GM18868 (cell line): ENCODE measurements around the gene YWHAQ.

Source experiments
- ATAC-seq: cut with Tn5 transposase; IDR thresholded peaks from one replicate; pipeline ENCODE4 v1.9.1; 2021; ENCODE audit warnings: mild to moderate bottlenecking, moderate library complexity; ENCODE audit not compliant: unreplicated experiment

Gene YWHAQ

DNA sequence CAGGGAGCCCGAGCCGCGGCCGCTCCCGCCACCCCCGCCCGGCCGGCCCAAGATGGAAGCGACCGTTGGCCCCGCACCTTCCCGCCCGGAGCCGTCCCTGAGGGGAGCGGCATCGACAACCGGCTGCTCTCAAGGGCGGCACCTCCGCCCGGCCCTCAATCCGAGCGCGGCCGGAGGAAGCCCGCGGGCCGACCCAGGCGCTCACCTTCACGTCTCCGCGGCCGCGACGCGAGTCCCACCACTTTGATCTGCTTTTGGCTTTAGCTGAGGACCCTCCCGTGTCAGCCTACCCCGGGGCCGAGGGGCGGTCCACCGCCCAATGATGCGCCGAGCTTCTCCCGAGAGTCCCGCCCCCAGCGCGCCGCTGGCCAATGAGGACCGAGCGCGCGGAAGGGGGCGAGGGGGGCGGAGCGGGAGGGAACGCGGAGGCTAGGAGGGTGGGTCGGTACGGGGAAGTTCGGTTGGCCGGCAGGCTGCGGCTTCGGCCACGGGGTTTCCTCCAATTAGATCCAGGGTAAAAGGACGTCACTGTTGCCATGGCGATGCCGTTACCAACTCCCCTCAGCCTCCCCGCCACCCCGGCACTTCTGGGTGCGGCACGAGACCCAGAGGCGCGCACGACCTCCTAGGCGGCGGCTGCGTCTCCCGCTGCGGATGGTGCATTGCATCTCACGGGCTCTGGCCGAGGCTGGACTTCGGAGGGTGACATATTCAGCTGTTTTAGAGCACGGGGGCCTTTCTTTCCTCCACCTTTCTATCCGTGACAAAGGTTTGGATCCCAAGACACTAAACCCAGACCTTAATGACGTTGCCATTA, at the start of gene YWHAQ:
Gene YWHAQ (minus strand): TSS at position 262 of the 817 bp plus-strand sequence. CDS start 545 bp downstream, outside the sequence.
- ATAC-seq = peak; percentile 92

DNA sequence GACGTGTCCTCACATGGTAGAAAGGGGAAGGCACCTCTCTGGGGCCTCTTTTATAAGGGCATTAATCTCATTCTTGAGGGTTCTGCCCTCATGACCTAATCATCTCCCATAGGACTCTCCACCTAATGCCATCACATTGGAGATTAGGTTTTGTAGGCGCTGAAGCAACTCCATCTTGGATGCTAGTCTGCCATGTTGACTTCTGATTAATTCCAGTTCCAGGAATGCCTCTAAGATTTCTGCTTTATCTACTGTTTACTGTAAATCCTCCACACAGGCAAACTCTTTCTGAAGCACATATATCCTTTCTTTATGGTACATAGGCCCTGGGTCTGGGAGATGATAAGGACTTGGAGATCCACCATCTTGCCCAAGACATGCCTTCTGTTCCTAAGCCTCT, 49.3 kb upstream of the YWHAQ start:
- no peak for ATAC-seq

DNA sequence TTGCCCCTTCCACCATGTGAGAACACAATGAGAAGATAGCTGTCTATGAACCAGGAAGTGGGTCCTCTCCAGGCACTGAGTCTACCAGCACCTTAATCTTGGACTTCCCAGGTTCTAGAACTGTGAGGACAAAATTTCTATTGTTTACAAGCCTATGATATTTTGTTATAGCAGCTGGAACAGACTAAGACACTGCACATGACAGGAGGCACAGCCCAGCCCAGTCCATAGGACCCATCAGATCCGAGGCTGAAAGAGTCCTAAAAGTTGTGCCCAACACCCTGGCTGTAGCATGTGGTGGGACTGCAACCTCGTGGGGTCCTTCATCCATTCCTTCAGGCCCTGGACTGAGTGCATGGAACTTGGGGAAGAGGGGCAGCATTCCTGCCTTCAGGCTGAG, 48.4 kb upstream of the YWHAQ start:
- ATAC-seq = no peak

DNA sequence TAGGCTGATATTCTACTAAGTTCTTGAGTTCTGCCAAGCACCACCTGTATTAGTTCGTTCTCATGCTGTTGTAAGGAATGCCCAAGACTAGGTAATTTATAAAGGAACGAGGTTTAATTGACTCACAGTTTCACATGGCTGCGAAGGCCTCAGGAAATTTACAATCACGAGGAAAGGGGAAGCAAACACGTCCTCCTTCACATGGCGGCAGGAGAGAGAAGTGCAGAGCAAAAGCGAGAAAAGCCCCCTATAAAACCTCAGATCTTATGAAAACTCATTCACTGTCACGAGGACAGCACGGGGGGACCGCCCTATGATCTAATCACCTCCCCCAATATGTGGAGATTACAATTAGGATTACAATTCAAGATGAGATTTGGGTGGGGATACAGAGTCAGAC, 47.7 kb upstream of the YWHAQ start:
- ATAC-seq = no peak

DNA sequence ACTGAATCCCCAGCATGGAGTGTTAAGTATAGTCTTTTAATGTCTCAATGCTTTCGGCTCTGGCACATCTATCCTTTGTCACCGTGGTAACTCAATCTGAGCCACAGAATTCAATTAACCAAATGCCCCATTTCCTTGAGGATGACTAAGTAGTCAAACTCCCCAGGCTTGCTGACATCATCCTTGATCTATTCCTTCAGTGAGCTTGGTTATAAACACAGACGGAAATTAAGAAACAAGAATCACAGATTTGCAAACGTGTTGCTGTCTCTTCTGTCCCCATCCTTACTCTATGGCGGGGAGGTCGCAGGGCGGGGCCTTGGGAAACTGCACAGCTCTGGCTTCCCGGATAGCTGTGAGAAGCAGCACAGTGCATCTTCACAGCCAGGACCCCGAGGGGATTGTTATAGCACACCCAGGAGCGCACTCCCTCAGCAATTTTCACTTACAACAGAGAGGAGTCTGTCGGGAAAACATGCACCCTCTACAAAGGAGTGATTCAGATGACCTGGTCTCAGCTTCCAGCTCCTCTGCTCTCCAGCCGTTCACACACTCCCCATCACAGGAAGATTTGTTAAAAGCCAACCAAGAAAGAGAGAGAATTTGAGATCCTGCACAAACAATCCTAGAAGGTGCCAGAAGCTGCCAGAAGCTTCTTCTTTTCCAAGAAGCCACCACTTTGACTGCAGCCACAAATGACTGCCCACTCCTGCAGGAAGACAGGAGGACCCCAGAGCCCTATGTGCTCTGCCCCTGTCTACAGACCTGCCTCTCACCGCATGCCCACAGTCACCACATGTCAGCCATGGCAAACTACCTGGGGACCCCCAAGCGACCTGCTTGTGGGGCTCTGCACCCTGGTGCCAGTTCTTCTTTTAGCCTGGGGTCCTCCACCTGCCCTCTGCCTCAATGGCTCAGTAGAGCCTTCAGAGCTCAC, 44.9 kb upstream of the YWHAQ start:
- ATAC-seq = no peak

DNA sequence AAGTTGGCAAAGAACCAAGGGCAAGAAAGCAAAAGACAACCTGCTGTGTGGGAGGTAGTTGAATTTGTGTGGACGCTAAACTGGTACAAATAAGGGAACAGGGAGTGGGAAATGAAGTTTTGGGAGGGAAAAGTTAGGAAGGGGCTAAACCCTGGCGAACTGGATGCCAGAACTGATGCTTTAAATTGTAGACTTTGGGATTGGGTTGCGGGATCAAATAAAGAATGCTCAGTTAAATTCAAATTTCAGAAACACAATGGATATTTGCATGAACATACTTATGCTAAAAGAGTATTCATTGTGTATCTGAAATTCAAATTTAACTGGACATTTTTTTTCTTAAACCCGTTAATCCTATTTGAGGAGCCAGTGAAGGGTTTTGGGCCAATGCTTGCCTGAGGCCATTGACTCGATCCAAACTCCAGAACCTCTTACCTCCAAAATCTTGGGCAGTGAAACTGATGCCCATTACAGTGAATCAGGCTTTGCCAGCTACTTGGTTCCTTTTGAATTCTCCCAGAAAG, 44.2 kb upstream of the YWHAQ start:
- ATAC-seq = no peak

DNA sequence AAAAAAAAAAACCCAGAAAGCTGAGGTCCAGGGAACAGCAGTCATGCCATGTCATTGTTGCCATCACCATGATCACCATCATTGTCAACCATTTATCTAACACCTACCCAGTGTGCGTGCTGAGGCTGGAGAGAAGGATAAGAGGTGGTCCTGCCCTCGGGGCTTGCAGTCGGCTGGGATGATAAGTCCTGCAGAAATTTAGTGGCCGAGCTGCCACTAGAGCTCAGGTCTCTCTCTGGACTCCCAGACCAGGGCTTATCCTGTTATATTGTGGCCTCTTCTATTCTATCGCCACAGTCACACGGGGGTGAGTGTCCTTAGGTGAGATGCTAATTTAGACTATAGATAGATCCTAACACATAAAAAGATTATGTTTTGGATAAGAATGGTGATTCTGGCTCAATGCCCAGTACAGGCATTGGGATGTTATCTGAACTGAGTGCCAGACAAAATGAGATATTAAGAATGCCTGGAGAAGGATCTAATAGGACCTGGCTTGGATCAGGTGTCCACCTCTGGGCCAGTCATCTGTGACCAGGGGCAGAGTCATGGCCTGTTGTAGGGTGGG, 43.2 kb upstream of the YWHAQ start:
- no peak for ATAC-seq

DNA sequence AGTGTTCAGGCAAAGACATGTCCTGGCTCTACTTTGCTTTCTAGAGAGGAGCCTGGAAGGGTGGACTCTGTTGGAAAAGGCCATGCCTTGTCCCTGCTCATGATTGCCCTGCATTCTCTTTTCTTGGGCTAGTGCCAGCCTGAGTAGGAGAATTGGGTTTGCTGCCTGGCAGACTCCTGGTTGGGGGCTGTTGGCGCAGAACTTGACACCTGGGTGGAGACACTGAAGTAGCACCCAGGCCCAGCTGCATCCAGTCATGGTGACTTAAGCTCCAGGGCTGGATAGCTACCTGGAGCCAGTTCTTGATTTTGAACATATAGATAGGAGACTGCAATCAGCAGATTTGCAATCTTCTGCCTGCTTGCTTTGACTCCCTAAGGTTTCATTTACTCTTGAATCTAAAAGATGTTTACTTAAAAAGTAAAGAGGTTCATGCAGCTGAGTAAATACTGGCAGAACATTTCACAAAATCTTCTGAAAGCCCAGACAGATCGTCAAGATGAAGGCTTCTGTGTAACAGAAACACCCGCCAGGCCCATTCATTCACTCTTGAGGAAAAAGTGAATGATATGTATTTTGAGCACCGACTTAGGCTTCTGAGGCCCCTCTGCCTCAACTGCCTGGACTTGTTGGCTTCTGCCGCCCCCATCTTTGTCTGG, 38.0 kb upstream of the YWHAQ start:
- ATAC-seq = no peak

DNA sequence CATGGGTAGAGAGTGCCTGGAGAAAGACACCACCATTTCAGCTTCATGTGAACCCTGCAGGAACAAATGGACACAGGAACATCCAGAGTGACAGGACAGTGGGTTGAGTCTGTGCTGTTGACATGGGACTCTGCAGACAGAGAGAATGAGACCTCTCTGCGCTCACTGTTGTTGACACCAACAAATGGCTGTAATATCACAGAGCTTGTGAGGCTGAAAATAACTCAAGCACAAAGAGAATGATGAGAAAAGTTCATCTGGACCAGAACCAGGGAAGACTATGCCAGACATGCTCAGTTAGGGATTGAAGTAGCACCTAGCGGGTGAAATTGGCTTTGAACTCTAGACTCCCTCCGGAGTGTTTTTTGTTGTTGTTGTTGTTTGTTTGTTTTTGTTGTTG, 37.0 kb upstream of the YWHAQ start:
- no peak for ATAC-seq

DNA sequence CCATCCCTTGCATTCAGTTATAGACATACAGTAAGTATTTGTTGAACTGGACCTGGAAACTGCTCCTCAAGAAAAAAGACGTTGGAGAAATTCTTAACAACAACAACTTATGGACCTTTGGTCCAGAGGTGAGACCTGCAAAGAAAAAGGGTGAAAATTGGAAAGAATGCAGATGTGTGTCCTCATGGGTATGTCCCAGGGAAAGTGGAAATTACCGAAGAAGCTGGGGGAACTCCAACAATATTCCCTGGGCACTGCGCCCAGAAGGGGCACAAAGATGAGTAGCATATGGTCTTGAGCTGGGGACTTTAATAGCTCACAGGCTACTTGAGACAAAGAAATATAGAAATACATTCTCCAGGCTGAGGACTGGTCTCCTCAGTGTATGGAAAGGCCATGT, 35.5 kb upstream of the YWHAQ start:
- peak; percentile 49 for ATAC-seq

DNA sequence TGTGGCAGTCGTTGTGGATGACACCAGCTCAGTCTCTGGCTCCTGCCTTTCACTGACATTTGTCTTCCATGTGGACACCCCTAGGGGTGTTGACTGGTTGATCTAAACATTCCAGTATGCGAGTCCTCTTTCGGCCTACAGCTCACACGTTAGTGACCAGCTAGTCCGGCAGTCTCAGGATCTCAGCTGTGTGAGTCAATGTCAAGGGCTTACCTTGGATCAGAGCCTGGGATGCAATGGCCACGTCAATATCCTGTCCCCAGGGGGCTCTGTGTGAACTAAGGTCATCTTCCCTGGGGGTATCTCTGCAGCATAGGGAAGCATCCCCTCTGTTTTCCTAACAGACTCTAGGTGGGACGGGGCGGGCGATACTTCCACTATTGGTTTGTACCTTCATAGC, 35.1 kb upstream of the YWHAQ start:
- no peak for ATAC-seq

DNA sequence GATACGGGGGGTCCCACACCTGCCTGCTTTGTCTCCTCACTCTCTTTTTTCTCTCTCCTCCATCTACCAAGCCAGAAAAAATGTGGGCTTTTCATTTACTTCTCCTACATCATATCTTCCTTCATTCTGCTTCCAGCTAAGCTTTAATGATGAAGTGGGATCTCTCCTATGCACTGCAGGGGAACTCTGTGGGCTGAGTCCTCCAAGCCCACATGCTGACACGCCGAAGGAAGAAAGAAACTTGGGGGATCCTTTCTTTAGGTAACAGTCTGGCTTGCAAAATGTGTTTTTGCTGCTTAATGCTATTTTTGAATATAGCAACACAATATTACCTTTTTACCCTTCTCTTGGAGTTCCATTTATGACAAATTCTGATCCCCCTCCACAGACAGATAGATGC, 33.6 kb upstream of the YWHAQ start:
- no peak for ATAC-seq

DNA sequence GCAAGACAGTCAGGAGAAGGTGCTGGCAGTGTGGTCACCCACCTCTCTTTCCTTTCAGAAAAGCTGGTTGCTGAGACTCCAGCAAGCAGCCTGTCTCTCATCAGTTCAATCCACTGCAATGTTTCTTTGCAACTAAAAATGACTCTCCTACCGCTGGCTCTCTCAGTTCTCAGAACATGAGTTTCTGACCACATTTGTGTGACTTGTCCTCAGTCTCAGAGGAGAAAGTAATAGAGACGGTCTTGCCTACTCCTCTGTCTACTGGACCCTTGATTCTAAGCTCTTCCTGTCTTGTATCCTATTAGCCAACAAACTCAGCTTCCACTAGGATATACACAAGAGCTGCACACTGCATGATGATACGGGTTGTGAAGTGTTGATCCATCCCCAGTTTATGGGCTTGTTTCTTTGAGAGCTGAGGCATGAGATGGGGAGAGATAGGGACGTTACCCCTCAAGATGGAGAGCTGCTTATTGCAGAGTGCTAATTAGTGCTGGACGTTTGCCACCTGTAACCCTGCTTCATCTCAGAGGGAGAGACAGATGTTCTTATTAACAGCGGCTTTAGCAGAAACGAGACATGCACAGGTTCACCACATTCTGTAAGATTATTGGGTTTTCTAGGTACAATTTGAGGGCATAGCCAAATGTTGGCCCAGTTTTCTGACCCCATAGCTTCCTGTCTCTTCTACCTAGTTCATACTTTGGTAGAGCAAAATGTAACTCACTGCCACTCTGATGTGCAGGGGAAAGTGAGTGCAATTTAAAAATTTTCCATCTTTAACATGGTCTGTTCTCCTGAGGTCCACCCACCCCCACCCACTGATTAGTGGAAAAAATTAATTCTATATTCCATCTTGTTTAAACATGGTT, 32.4 kb upstream of the YWHAQ start:
- ATAC-seq = peak; percentile 77

DNA sequence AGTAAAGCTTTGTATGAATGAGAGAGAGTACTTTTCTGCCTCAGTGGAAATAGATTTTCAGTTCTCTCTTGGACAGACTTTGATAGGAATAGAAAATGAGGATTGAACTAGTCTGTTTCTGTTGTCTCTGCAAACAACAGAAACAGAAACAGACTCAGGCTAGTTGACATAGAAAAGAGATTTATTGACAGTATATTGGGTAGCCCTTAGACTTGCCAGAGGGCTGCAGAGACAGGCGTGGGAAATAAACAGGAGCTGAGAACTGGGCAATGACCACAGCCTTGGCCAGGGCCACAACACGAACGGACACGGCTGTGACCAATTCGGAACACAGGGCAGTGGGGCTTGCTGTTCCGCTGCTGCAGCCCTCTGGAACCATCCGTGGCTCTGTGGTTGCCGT, 30.5 kb upstream of the YWHAQ start:
- ATAC-seq = no peak

DNA sequence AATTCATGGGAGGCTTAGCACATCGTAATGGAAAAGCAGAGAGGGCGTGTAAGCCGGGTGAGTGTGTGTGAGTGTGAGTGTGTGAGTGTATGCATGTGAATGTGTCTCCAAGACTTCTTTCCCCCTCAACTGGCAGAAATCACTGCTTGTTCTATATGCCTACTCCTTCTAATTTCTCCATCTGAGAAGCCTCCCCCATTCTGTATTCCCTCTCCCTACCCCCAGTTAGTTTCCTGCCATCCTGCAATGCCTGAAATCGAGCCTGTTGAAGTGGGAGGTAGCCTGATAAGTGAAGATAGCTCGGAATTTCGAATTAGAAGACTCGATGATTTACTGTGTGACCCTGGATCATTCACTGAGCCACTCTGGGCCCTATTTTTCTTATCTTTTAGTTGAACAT, 30.0 kb upstream of the YWHAQ start:
- no peak for ATAC-seq

DNA sequence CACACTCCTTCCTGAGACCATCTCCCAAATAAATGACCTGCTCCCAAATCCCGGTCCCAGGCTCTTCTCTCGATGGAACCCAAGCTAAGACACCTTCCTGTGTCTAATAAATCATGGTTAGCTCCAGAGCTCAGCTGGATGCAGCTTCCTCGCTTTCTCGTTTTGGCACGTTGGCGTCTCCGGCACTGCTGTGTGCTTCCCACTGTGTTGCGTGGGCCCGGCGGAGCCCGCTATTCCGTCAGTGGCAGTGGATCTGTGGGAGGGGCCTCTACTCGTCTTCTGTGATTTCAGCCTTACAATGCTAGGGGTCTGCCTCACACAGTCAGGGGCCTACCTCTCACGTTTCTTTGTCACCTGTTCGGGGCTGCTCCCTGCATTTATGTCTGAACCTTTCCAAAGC, 29.4 kb upstream of the YWHAQ start:
- no peak for ATAC-seq

DNA sequence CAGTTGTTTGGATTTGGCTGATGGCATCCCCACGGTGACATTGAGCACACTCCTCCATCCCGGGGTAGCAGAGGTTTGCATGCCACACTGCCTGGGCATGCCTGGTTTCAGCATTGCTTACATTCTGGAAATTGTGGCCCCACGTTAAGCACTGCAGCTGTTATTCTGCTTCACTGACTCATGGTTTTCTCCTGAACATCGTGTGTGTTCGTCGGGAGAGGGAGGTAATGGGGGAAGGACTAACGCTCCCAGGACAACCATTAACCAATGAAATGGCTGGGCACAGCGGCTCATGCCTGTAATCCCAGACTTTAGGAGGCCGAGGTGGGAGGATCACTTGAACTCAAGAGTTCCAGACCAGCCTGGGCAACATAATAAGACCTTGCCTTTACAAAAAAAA, 28.2 kb upstream of the YWHAQ start:
- ATAC-seq = no peak

DNA sequence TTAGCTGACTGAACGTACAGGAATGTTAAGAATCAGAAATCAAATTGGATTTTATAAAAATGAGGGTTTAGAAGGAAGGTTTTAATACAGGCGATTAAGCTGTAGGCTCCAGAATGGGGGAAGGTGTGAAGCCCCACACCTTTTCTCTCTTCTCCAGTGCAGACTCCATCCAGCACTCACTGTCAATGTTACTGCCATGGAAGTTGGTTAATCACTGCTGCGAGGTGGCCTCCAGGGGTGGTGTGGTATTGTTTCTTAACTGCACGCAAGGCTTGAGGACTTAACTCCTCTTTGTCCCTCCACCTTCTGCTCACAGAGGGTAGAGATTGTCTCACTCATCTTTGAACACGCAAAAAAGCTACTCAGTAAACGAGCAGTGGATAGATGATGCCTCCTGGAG, 26.9 kb upstream of the YWHAQ start:
- ATAC-seq = no peak

DNA sequence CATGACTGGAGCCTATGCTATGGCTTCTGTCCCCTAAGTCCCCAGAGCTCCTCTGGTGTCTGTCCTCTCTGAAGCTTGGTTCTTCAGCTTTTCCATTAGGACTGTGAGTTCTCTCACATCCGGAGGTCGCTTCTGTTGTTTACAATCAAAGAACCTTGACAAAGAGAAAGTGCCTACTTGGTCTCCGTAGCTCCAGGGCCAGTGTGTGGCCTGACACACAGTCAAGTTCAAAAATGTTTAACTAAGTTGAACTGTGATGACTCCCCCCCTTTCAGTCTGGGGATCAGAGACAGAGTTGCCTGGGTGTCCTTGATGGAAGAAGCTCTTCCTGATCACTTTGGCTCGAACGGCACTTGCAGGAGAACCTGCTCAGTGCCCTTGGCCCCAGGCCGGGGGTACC, 26.3 kb upstream of the YWHAQ start:
- no peak for ATAC-seq

DNA sequence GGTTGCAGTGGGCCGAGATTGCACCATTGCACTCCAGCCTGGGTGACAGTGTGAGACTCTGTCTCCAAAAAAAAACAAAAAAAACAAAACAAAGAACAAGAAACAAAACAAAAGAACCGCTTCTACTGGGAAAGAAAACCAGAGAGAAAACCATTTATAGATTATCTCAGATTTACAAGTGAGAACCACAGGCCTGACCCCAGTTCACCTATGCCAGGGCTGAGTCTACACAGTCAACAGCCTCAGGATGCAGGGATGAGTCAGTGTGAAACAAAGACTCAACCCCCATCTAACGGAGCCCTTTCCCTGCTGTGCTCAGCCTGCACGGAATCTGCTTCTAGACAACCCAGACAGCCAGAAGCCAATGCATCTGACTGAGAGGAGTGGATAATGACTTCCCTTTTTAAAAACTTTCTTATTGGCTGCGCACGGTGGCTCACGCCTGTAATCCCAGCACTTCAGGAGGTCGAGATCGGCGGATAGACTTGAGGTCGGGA, 25.5 kb upstream of the YWHAQ start:
- ATAC-seq = peak; percentile 79
